Measurements from ENCODE around the gene ASB3. TPM values are rescaled to one million over a fixed set of nuclear protein-coding genes. Genes with fewer than 3 reads are reported as not detected.

ASB3 gene
- total RNA-seq, 1 experiment from 2014 or later, result 32.3 TPM

Other genes starting within 250 kb of the ASB3 start
- 19.2 and 19.8 TPM in 2 replicates for gene CHAC2, start 19.1 kb downstream of the ASB3 start, total RNA-seq (2014; rRNA removed; shearing (Covaris generic))
- gene ERLEC1, start 91 bp upstream of the ASB3 start, total RNA-seq (2014; rRNA removed; shearing (Covaris generic)), result 68.3 and 79.2 TPM in 2 replicates
- gene GPR75, start 73.0 kb upstream of the ASB3 start, total RNA-seq (2014; rRNA removed; shearing (Covaris generic)), result 1.5 and 2.3 TPM in 2 replicates
- 29.3 and 44.9 TPM in 2 replicates for gene PSME4, start 184.0 kb upstream of the ASB3 start, total RNA-seq (2014; rRNA removed; shearing (Covaris generic))

Data from SJSA1 (cell line).